K562 (cell line): ENCODE data around the gene GLT6D1. TPM values are rescaled to one million over a fixed set of nuclear protein-coding genes. Genes with fewer than 3 reads are reported as not detected.

Experiments
- ATAC-seq: fragments of 200-7000 bp; cut with Tn5 transposase; 3 replicates; pipeline ENCODE4 v1.9.1; 2020; ENCODE audit warnings: moderate library complexity
- BruUV-seq: library from RNA; stranded (reverse); fragments of 400-500 nt; replicated peaks from 2 replicates; lab custom pipeline; 2021; lab: Mats Ljungman, UMichigan
- CTCF ChIA-PET: fragments of 300-600 bp; formaldehyde crosslinking; extraction: SDS; loops from one replicate; lab custom pipeline; 2021; ENCODE audit warnings: low intra/inter-chr PET ratio; lab: Yijun Ruan, JAX
- POLR2A ChIA-PET: fragments of 300-600, 350-650 bp; sonication (Branson Sonifier 250); formaldehyde crosslinking; extraction: SDS; loops from one replicate; lab custom pipeline; 2021; ENCODE audit warnings: antibody characterized with exemption, inconsistent platforms; lab: Yijun Ruan, JAX
- DNase-seq, 4 experiments: peaks; one replicate each; pipeline versions ENCODE4 v3.0.0 to v3.0.0-alpha.2; 2011 to 2018; ENCODE audit warnings: low spot score in 3 of 4, mixed read lengths in 3 of 4; ENCODE audit errors: extremely low read depth in 1 of 4
- FAIRE-seq: peaks from 2 replicates; lab custom pipeline; 2011; peaks lifted over from hg19 to GRCh38; lab: Jason Lieb, UNC
- H2AFZ ChIP-seq: 2 replicates; pipeline ENCODE4 v1.6.0; 2011; ENCODE audit warnings: low read depth, low read length, control low read depth, inconsistent platforms
- H3K27ac ChIP-seq: fragments of 200-600 bp; 3 replicates; pipeline ENCODE4 v1.8.0; 2011; ENCODE audit warnings: low read depth, mild to moderate bottlenecking, control low read depth, inconsistent platforms, low read length, moderate library complexity, mixed read lengths; ENCODE audit errors: extremely low read depth
- H3K27me3 ChIP-seq, 2 experiments: fragments of 300-600 bp in 1 of 2; 2 replicates in 1 of 2; 3 replicates in 1 of 2; pipeline versions ENCODE4 v1.6.0 to v1.8.0; 2011; ENCODE audit warnings: inconsistent platforms in 2 of 2, low read length in 2 of 2, mild to moderate bottlenecking in 1 of 2, mixed read lengths in 1 of 2, moderate library complexity in 1 of 2; ENCODE audit not compliant: control insufficient read depth in 2 of 2, insufficient read depth in 2 of 2
- H3K36me3 ChIP-seq: fragments of 300-600 bp; 3 replicates; pipeline ENCODE4 v1.8.0; 2011; ENCODE audit warnings: mild to moderate bottlenecking, low read length, inconsistent platforms; ENCODE audit not compliant: control insufficient read depth, insufficient read depth
- H3K4me1 ChIP-seq, 2 experiments: fragments of 200-600 bp in 1 of 2; replicated peaks in 1 of 2; 2 replicates in 1 of 2; 3 replicates in 1 of 2; pipeline versions ENCODE4 v1.5.1 to v1.8.0; 2011; ENCODE audit warnings: inconsistent platforms in 2 of 2, low read length in 2 of 2, mild to moderate bottlenecking in 1 of 2, mixed read lengths in 1 of 2, moderate library complexity in 1 of 2; ENCODE audit not compliant: control insufficient read depth in 2 of 2, insufficient read depth in 2 of 2
- H3K4me2 ChIP-seq: 2 replicates; pipeline ENCODE4 v1.6.1; 2011; ENCODE audit warnings: low read length, control low read depth, inconsistent platforms, mixed read lengths; ENCODE audit not compliant: insufficient read depth
- H3K4me3 ChIP-seq: fragments of 200-600 bp; sonication (generic), shearing (Covaris generic); 2 replicates; pipeline ENCODE4 v1.5.1; 2016; ENCODE audit warnings: control low read depth, inconsistent platforms
- H3K79me2 ChIP-seq: fragments of 200-600 bp; 3 replicates; pipeline ENCODE4 v1.8.0; 2011; ENCODE audit warnings: low read length, inconsistent platforms; ENCODE audit not compliant: control insufficient read depth, insufficient read depth
- H3K9ac ChIP-seq, 2 experiments: 2 replicates each; pipeline versions ENCODE4 v1.6.0 to v1.6.1; 2011; ENCODE audit warnings: low read depth in 2 of 2, low read length in 2 of 2, control low read depth in 1 of 2, inconsistent platforms in 1 of 2, mild to moderate bottlenecking in 1 of 2, mixed read lengths in 1 of 2; ENCODE audit not compliant: insufficient read depth in 1 of 2
- H3K9me1 ChIP-seq: one replicate; pipeline ENCODE4 v1.6.0; 2011; ENCODE audit warnings: inconsistent platforms, mild to moderate bottlenecking, low read length, moderate library complexity; ENCODE audit not compliant: control insufficient read depth, insufficient read depth
- H3K9me3 ChIP-seq: replicated peaks from 2 replicates; pipeline ENCODE4 v1.5.1; 2011; ENCODE audit warnings: low read depth, low read length, inconsistent platforms; ENCODE audit not compliant: control insufficient read depth, insufficient read depth
- H4K20me1 ChIP-seq: replicated peaks from 2 replicates; pipeline ENCODE4 v1.6.1; 2011; ENCODE audit warnings: low read length, inconsistent platforms, mixed read lengths; ENCODE audit not compliant: control insufficient read depth, insufficient read depth
- CBX1 ChIP-seq: sonication (generic); IDR thresholded peaks from 2 replicates; pipeline ENCODE4 v1.6.1; 2016; ENCODE audit warnings: antibody characterized with exemption, low read depth, mild to moderate bottlenecking
- GTF2E2 ChIP-seq: fragments of 200-800 bp; sonication (Bioruptor generic); IDR thresholded peaks from 2 replicates; pipeline ENCODE4 v1.6.1; 2016; ENCODE audit warnings: missing genetic modification characterization, missing compliant biosample characterization
- KAT7 ChIP-seq: sonication (generic); formaldehyde crosslinking; IDR thresholded peaks from 2 replicates; pipeline ENCODE4 v1.8.0; 2022; ENCODE audit warnings: missing genetic modification reagents, mild to moderate bottlenecking, borderline replicate concordance
- MCM2 ChIP-seq: fragments of 450-650 bp; IDR thresholded peaks from 2 replicates; pipeline ENCODE4 v1.6.1; 2017; ENCODE audit warnings: low read depth, mild to moderate bottlenecking
- MEF2A ChIP-seq: IDR thresholded peaks from 2 replicates; pipeline ENCODE4 v1.6.1; 2011; ENCODE audit warnings: low read depth, mild to moderate bottlenecking, low read length, moderate library complexity; ENCODE audit not compliant: control insufficient read depth
- ZNF436 ChIP-seq: fragments of 250-450, 450-650 bp; sonication (Bioruptor Pico); formaldehyde crosslinking; IDR thresholded peaks from 2 replicates; pipeline ENCODE4 v1.7.0; 2020; ENCODE audit warnings: mild to moderate bottlenecking
- ZNF830 ChIP-seq: fragments of 250-450 bp; sonication (Bioruptor Pico); IDR thresholded peaks from 2 replicates; pipeline ENCODE4 v1.5.0; 2021; ENCODE audit warnings: mild to moderate bottlenecking
- WGBS: fragments of 100-300 bp; shearing (Covaris generic); methylation state at CpG from one replicate; pipeline ENCODE4 v1.1.6; 2016; ENCODE audit warnings: low coverage, mixed read lengths; ENCODE audit not compliant: insufficient coverage; ENCODE audit errors: missing lambda C conversion rate; 5-methylcytosine and 5-hydroxymethylcytosine counted together
- in situ Hi-C: fragments of 300-500 bp; cut with MboI; formaldehyde crosslinking; loops from 4 replicates; pipeline ENCODE4 v1.15.0; 2018; ENCODE audit warnings: inconsistent platforms, mixed read lengths
- intact Hi-C: fragments of 100-400 bp; cut with micrococcal nuclease; formaldehyde crosslinking; loops from 2 replicates; pipeline ENCODE4 v1.14.2; 2022
- polyA plus RNA-seq, 8 experiments: library from polyadenylated mRNA; depleted of rRNA in 4 of 8; stranded (reverse) in 5 of 8; unstranded in 3 of 8; fragments of >200 nt; fragmentation: Nextera tagmentation in 2 of 8; fragmentation: Illumina TruSeq in 1 of 8; extraction: Ambion mirVana in 2 of 8; extraction: Trizol in 1 of 8; gene quantifications; 2 replicates each; pipeline versions ENCODE4 v1.2.1 to v1.2.3, GENCODE V29; 2011 to 2014; ENCODE audit warnings: inconsistent platforms in 1 of 8, missing spikeins in 1 of 8
- total RNA-seq, 7 experiments: library from RNA; depleted of rRNA in 6 of 7; stranded (reverse); fragments of >200 nt in 6 of 7; fragmentation: Illumina TruSeq in 2 of 7; extraction: Trizol in 2 of 7; gene quantifications; 2 replicates each; pipeline versions ENCODE4 v1.2.1 to v1.2.3, GENCODE V29; 2011 to 2021; ENCODE audit warnings: low replicate concordance in 1 of 7
- TF ChIP-seq, protein P1 (sequence below): sonication (generic); formaldehyde crosslinking; IDR thresholded peaks from 2 replicates; pipeline ENCODE4 v1.8.0; 2022; ENCODE audit warnings: missing genetic modification reagents, mild to moderate bottlenecking, borderline replicate concordance
- TF ChIP-seq, protein P2 (sequence below): sonication (generic); formaldehyde crosslinking; IDR thresholded peaks from 2 replicates; pipeline ENCODE4 v1.8.0; 2022; ENCODE audit warnings: mild to moderate bottlenecking, missing genetic modification reagents
- TF ChIP-seq, protein P3 (sequence below): fragments of 250-450 bp; sonication (Bioruptor Pico); IDR thresholded peaks from 2 replicates; pipeline ENCODE4 v1.5.0; 2021; ENCODE audit warnings: mild to moderate bottlenecking, borderline replicate concordance
- TF ChIP-seq, protein P4 (sequence below): fragments of 450-650 bp; IDR thresholded peaks from 2 replicates; pipeline ENCODE4 v1.6.1; 2018; ENCODE audit warnings: mild to moderate bottlenecking, low read depth; ENCODE audit not compliant: partially characterized antibody

GLT6D1 gene
- total and polyA plus RNA-seq, 9 of the 15 experiments (the other 6 are each of a cell fraction or from before 2014, with no cell fraction given): not detected

DNA sequence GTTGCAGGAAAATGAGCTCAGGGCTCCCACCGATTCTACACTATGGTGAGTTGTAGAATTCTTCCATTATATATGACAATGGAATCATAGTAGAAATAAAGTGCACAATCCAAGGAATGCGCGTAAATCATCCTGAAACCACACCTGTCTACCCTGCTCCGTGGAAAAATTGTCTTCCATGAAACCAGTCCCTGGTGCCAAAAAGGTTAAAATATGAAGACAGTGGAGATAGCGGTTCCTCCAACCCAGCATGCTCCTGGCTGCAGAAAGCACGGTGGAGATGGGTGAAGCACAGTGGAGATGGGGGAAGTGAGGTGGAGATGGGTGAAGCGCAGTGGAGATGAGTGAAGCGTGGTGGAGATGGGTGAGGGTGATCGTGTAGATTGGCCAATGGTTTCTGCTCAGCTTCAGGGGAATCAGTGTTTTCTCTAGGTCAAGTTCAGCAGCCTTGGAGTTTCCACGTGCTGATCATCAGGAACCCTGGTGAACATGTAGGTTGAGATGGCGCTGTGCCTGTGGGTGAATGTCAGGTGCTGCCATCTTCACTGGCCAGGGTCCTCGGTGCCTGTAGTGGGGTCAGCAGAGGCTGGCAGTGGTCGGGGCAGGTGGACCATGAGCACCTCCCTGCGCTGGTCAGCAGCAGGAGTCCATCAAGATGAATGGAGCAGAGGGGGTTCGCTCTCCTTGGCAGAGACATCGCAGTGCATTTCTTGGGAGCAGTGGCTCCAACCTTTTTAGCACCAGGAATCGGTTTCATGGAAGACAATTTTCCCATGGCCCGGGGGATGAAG lies 57.5 kb downstream of the GLT6D1 start:
- no peak for DNase-seq
- no peak for FAIRE-seq
- BruUV-seq: no TSS peak
- Histone ChIP-seq H3K4me1 (peaks cover 0 to 21% of the 10 kb centered on the region in 2 experiments; a peak in 1 of 5 replicates), H3K27ac (no peak overlapping the region), H2AFZ (no peak overlapping the region), H3K79me2 (no peaks in the 10 kb centered on the region), H3K27me3 (peaks cover 0 to 67% of the 10 kb centered on the region in 2 experiments; a peak in 3 of 5 replicates), H3K36me3 (no peaks in the 10 kb centered on the region), H4K20me1 (0 out of 2 replicates have a peak, but pooled peaks cover 5% of the 10 kb centered on the region), H3K9me3 (no peaks in the 10 kb centered on the region), H3K4me2 (no peak overlapping the region), H3K9me1 (no peaks in the 10 kb centered on the region), H3K9ac (no peak overlapping the region), H3K4me3 (no peak overlapping the region)
- 2% methylated on average over 18 of the region's 18 CpGs for WGBS
- no peak for ATAC-seq
- ChIA-PET CTCF (no interaction called here), POLR2A (no interaction called here)
- in situ Hi-C loops (no loop called here), intact Hi-C loops (no loop called here)
- TF ChIP-seq KAT7 (CRISPR knock-in tag) (no peak), ZNF436 (CRISPR knock-in tag) (no peak), GTF2E2 (no peak), MEF2A (no peak), CBX1 (no peak), MCM2 (no peak), ZNF830 (CRISPR knock-in tag) (no peak)
- TF ChIP-seq, protein P1, sequence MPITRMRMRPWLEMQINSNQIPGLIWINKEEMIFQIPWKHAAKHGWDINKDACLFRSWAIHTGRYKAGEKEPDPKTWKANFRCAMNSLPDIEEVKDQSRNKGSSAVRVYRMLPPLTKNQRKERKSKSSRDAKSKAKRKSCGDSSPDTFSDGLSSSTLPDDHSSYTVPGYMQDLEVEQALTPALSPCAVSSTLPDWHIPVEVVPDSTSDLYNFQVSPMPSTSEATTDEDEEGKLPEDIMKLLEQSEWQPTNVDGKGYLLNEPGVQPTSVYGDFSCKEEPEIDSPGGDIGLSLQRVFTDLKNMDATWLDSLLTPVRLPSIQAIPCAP (CRISPR knock-in tag): no peak
- TF ChIP-seq, protein P2, sequence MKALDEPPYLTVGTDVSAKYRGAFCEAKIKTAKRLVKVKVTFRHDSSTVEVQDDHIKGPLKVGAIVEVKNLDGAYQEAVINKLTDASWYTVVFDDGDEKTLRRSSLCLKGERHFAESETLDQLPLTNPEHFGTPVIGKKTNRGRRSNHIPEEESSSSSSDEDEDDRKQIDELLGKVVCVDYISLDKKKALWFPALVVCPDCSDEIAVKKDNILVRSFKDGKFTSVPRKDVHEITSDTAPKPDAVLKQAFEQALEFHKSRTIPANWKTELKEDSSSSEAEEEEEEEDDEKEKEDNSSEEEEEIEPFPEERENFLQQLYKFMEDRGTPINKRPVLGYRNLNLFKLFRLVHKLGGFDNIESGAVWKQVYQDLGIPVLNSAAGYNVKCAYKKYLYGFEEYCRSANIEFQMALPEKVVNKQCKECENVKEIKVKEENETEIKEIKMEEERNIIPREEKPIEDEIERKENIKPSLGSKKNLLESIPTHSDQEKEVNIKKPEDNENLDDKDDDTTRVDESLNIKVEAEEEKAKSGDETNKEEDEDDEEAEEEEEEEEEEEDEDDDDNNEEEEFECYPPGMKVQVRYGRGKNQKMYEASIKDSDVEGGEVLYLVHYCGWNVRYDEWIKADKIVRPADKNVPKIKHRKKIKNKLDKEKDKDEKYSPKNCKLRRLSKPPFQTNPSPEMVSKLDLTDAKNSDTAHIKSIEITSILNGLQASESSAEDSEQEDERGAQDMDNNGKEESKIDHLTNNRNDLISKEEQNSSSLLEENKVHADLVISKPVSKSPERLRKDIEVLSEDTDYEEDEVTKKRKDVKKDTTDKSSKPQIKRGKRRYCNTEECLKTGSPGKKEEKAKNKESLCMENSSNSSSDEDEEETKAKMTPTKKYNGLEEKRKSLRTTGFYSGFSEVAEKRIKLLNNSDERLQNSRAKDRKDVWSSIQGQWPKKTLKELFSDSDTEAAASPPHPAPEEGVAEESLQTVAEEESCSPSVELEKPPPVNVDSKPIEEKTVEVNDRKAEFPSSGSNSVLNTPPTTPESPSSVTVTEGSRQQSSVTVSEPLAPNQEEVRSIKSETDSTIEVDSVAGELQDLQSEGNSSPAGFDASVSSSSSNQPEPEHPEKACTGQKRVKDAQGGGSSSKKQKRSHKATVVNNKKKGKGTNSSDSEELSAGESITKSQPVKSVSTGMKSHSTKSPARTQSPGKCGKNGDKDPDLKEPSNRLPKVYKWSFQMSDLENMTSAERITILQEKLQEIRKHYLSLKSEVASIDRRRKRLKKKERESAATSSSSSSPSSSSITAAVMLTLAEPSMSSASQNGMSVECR (CRISPR knock-in tag): no peak
- TF ChIP-seq, protein P3, sequence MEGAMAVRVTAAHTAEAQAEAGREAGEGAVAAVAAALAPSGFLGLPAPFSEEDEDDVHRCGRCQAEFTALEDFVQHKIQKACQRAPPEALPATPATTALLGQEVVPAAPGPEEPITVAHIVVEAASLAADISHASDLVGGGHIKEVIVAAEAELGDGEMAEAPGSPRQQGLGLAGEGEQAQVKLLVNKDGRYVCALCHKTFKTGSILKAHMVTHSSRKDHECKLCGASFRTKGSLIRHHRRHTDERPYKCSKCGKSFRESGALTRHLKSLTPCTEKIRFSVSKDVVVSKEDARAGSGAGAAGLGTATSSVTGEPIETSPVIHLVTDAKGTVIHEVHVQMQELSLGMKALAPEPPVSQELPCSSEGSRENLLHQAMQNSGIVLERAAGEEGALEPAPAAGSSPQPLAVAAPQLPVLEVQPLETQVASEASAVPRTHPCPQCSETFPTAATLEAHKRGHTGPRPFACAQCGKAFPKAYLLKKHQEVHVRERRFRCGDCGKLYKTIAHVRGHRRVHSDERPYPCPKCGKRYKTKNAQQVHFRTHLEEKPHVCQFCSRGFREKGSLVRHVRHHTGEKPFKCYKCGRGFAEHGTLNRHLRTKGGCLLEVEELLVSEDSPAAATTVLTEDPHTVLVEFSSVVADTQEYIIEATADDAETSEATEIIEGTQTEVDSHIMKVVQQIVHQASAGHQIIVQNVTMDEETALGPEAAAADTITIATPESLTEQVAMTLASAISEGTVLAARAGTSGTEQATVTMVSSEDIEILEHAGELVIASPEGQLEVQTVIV (CRISPR knock-in tag): no peak
- TF ChIP-seq, protein P4, sequence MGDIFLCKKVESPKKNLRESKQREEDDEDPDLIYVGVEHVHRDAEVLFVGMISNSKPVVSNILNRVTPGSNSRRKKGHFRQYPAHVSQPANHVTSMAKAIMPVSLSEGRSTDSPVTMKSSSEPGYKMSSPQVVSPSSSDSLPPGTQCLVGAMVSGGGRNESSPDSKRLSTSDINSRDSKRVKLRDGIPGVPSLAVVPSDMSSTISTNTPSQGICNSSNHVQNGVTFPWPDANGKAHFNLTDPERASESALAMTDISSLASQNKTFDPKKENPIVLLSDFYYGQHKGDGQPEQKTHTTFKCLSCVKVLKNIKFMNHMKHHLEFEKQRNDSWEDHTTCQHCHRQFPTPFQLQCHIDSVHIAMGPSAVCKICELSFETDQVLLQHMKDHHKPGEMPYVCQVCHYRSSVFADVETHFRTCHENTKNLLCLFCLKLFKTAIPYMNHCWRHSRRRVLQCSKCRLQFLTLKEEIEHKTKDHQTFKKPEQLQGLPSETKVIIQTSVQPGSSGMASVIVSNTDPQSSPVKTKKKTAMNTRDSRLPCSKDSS: no peak
